ENCODE results near the gene RIN1. TPM values are rescaled to one million over a fixed set of nuclear protein-coding genes. Genes with fewer than 3 reads are reported as not detected.
A peak's percentile ranks its signal among the peaks of the same experiment; 100 is the strongest.

Gene RIN1
- total and polyA plus RNA-seq, 9 of the 15 experiments (the other 6 are each of a cell fraction or from before 2014, with no cell fraction given) = 0.01 to 1.2 (median 0.45) TPM; not detected in 1

GRCh38 chr11:66282468-66283455, 53.5 kb downstream of the RIN1 start (continued):
- peak in 1 of 2 experiments; percentile 65; a peak in 1 of 4 replicates for TF ChIP-seq KDM1A (IDR thresholded peaks at IDR 0.05)
- no peak for TF ChIP-seq XRCC4 (IDR thresholded peaks at IDR 0.05; ENCODE audit: extremely low read depth, insufficient read depth, insufficient read length)
- TF ChIP-seq SRF (CRISPR knock-in tag; IDR thresholded peaks at IDR 0.05) = 0 out of 4 replicates have a peak, but pooled peaks of 1 of the 2 experiments have one; percentile 26
- TF ChIP-seq, protein P1, sequence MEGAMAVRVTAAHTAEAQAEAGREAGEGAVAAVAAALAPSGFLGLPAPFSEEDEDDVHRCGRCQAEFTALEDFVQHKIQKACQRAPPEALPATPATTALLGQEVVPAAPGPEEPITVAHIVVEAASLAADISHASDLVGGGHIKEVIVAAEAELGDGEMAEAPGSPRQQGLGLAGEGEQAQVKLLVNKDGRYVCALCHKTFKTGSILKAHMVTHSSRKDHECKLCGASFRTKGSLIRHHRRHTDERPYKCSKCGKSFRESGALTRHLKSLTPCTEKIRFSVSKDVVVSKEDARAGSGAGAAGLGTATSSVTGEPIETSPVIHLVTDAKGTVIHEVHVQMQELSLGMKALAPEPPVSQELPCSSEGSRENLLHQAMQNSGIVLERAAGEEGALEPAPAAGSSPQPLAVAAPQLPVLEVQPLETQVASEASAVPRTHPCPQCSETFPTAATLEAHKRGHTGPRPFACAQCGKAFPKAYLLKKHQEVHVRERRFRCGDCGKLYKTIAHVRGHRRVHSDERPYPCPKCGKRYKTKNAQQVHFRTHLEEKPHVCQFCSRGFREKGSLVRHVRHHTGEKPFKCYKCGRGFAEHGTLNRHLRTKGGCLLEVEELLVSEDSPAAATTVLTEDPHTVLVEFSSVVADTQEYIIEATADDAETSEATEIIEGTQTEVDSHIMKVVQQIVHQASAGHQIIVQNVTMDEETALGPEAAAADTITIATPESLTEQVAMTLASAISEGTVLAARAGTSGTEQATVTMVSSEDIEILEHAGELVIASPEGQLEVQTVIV (CRISPR knock-in tag; IDR thresholded peaks at IDR 0.05; ENCODE audit: borderline replicate concordance) = peak; percentile 95
- TF ChIP-seq SMARCA4 (IDR thresholded peaks at IDR 0.05) = no peak
- TF ChIP-seq ATF7 (IDR thresholded peaks at IDR 0.05) = peak; percentile 61
- TF ChIP-seq MAX (CRISPR knock-in tag; IDR thresholded peaks at IDR 0.05) = peak; percentile 45
- TF ChIP-seq ARID4B (CRISPR knock-in tag; IDR thresholded peaks at IDR 0.05) = no peak; the same call in 1 of the 2 replicates
- 0 out of 4 replicates have a peak, but pooled peaks of 1 of the 2 experiments have one; percentile 54 for TF ChIP-seq SIN3A (IDR thresholded peaks at IDR 0.05; ENCODE audit: borderline replicate concordance in 2 of 2, control insufficient read depth in 1 of 2, low read depth in 2 of 2, low read length in 2 of 2)
- TF ChIP-seq RFX1 (IDR thresholded peaks at IDR 0.05) = peak; percentile 100
- peak; percentile 83; the same call in 1 of the 2 replicates for TF ChIP-seq XRCC5 (IDR thresholded peaks at IDR 0.05; ENCODE audit: low read depth, low read length)
- no peak for TF ChIP-seq CBFA2T2 (conservative IDR thresholded peaks at IDR 0.05)
- peak; percentile 57; the same call in 1 of the 2 replicates for TF ChIP-seq ESRRA (IDR thresholded peaks at IDR 0.05; ENCODE audit: borderline replicate concordance, low read depth)
- peak; percentile 94 for TF ChIP-seq CTBP1 (IDR thresholded peaks at IDR 0.05; ENCODE audit: borderline replicate concordance)
- no peak for TF ChIP-seq ZNF354B (CRISPR knock-in tag; IDR thresholded peaks at IDR 0.05)
- peak; percentile 33; the same call in 1 of the 2 replicates for TF ChIP-seq CHD2 (IDR thresholded peaks at IDR 0.05; ENCODE audit: low read depth, low read length)
- TF ChIP-seq MXI1 (IDR thresholded peaks at IDR 0.05; ENCODE audit: low read depth, low read length) = peak; percentile 100
- no peak; the same call in 1 of the 2 replicates for TF ChIP-seq CREB1 (IDR thresholded peaks at IDR 0.05)
- peak; percentile 81 for TF ChIP-seq CREB1 (CRISPR knock-in tag; IDR thresholded peaks at IDR 0.05)
- peak; percentile 68 for TF ChIP-seq RBM25 (IDR thresholded peaks at IDR 0.05; ENCODE audit: low read depth, low read length, severe bottlenecking)
- peak; percentile 31; the same call in 1 of the 2 replicates for TF ChIP-seq POLR2A (conservative IDR thresholded peaks at IDR 0.05)
- TF ChIP-seq PYGO2 (tag; IDR thresholded peaks at IDR 0.05) = no peak

Data from K562 (cell line).